ENCODE results near the gene PARP16.

DNA sequence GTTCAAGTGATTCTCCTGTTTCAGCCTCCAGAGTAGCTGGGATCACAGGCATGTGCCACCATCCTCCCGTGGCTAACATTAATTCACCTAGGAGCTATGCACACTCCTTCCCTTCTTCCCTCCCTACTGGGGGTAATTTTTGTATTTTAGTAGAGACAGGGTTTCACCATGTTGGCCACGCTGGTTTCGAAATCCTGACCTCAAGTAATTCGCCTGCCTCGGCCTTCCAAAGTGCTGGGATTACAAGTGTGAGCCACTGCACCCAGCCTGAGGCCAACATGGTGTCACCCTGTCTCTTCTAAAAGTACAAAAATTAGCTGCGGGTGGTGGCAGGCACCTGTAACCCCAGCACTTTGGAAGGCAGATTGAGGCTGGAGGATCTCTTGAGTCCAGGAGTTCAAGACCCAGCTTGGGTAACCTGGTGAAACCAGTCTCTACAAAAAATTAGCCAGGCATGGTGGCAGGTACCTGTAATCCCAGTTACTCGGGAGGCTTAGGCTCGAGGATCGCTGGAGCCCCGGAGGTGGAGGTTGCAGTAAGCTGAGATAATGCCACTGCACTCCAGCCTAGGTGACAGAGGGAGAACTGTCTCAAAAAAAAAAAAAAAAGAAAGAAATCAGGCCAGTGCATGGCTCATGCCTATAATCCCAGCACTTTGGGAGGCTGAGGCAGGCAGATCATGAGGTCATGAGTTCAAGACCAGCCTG is 23.9 kb upstream of the PARP16 start:
- TF ChIP-seq EZH2 (IDR thresholded peaks at IDR 0.05): no peak
- no peak for TF ChIP-seq POLR2AphosphoS5 (IDR thresholded peaks at IDR 0.05; ENCODE audit: borderline replicate concordance, low read depth, low read length)
- TF ChIP-seq FOXP2 (optimal IDR thresholded peaks at IDR 0.05; ENCODE audit: control extremely low read depth, extremely low read length, insufficient read depth): no peak
